Loucy (cell line): Measurements from ENCODE around the gene ZDHHC7.

Source experiments
- EZH2phosphoT487 ChIP-seq: fragments of 200-600 bp; IDR thresholded peaks from 2 replicates; pipeline ENCODE4 v1.6.1; 2018; ENCODE audit warnings: antibody characterized with exemption, mild to moderate bottlenecking, moderate library complexity, borderline replicate concordance
- TF ChIP-seq, protein P1 (sequence below): fragments of 200-600 bp; sonication (generic); conservative IDR thresholded peaks from 2 replicates; pipeline ENCODE4 v1.5.1; 2014; ENCODE audit warnings: mild to moderate bottlenecking, antibody characterized with exemption, low read length

DNA sequence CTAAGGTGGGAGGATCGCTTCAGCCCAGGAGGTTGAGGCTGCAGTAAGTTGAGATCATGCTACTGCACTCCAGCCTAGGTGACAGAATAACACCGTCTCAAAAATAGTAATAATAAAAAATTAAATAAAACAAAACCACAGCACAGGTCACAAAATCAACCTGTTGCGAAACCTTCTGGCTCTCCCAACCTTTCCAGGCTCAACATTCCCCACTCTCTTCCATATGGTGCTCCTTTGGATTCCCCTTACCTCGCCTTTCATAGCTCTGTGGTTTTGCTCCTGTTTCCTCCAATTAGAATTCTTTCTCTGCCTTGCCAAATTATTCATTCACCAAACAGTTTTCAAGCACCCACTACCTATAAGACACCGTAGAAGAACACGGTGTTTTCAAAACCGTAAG, 4.7 kb downstream of the ZDHHC7 start:
- no peak for TF ChIP-seq EZH2phosphoT487
- TF ChIP-seq, protein P1, sequence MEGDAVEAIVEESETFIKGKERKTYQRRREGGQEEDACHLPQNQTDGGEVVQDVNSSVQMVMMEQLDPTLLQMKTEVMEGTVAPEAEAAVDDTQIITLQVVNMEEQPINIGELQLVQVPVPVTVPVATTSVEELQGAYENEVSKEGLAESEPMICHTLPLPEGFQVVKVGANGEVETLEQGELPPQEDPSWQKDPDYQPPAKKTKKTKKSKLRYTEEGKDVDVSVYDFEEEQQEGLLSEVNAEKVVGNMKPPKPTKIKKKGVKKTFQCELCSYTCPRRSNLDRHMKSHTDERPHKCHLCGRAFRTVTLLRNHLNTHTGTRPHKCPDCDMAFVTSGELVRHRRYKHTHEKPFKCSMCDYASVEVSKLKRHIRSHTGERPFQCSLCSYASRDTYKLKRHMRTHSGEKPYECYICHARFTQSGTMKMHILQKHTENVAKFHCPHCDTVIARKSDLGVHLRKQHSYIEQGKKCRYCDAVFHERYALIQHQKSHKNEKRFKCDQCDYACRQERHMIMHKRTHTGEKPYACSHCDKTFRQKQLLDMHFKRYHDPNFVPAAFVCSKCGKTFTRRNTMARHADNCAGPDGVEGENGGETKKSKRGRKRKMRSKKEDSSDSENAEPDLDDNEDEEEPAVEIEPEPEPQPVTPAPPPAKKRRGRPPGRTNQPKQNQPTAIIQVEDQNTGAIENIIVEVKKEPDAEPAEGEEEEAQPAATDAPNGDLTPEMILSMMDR = no peak
